Loucy (cell line): ENCODE data around the gene ZNF606.

Experiments
- CTCF ChIP-seq: fragments of 200-600 bp; sonication (generic); conservative IDR thresholded peaks from 2 replicates; pipeline ENCODE4 v1.5.1; 2014; ENCODE audit warnings: mild to moderate bottlenecking, antibody characterized with exemption, low read length
- EZH2phosphoT487 ChIP-seq: fragments of 200-600 bp; IDR thresholded peaks from 2 replicates; pipeline ENCODE4 v1.6.1; 2018; ENCODE audit warnings: antibody characterized with exemption, mild to moderate bottlenecking, moderate library complexity, borderline replicate concordance

GRCh38 chr19:58014141-58014540, 11.5 kb upstream of the ZNF606 start:
- TF ChIP-seq CTCF (no peak), EZH2phosphoT487 (no peak)
